ENCODE measurements around the gene HS3ST5.
"Not testable (repeated sequence)": the region's sequence is repeated elsewhere in the genome, so short reads cannot be mapped to it uniquely, and the experiment has no call there.

DNA sequence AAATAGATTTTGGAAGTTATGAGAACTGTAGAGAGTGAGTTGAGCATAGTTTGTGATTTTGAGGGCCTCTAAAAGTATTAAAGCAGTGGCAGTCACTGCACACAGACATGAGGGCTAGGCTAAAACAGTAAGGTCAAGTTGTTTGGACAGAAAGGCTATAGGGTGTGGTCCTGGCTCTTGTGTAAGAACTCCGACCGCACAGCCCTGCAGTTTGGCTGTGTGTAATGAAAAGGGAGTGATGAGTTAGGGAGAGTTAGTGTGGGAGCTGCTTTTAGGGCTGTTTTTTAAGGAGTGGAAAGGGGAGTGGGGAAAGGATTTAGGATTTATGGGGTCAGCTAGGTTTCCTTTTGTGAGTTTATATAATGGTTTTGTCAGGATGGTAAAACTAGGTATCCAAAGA is 328.7 kb downstream of the HS3ST5 start:
- not testable (repeated sequence) for TF ChIP-seq POLR2A (IDR thresholded peaks at IDR 0.05)
- TF ChIP-seq, protein P1, sequence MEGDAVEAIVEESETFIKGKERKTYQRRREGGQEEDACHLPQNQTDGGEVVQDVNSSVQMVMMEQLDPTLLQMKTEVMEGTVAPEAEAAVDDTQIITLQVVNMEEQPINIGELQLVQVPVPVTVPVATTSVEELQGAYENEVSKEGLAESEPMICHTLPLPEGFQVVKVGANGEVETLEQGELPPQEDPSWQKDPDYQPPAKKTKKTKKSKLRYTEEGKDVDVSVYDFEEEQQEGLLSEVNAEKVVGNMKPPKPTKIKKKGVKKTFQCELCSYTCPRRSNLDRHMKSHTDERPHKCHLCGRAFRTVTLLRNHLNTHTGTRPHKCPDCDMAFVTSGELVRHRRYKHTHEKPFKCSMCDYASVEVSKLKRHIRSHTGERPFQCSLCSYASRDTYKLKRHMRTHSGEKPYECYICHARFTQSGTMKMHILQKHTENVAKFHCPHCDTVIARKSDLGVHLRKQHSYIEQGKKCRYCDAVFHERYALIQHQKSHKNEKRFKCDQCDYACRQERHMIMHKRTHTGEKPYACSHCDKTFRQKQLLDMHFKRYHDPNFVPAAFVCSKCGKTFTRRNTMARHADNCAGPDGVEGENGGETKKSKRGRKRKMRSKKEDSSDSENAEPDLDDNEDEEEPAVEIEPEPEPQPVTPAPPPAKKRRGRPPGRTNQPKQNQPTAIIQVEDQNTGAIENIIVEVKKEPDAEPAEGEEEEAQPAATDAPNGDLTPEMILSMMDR (IDR thresholded peaks at IDR 0.05), result not testable (repeated sequence)

Measured in esophagus squamous epithelium (tissue), 4 donors.